GM21390 (cell line): ENCODE results near the gene DPH1.
"Not testable (repeated sequence)": the region's sequence is repeated elsewhere in the genome, so short reads cannot be mapped to it uniquely, and the experiment has no call there.

Source experiments
- ATAC-seq: cut with Tn5 transposase; IDR thresholded peaks from one replicate; pipeline ENCODE4 v1.9.1; 2021; ENCODE audit not compliant: unreplicated experiment

The DPH1 gene

GRCh38 chr17:2029911-2030778 lies at the start of gene DPH1:
DPH1 (plus strand) TSS chr17:2030153; CDS start chr17:2030170, 17 bp downstream.
- ATAC-seq: peak; percentile 71

GRCh38 chr17:1980665-1981250 lies 49.2 kb upstream of the DPH1 start:
- ATAC-seq: no peak

- not testable (repeated sequence) for ATAC-seq
Observed at GRCh38 chr17:1982793-1983366, 47.1 kb upstream of the DPH1 start.

GRCh38 chr17:1985093-1985492 lies 44.9 kb upstream of the DPH1 start:
- ATAC-seq: no peak

DNA sequence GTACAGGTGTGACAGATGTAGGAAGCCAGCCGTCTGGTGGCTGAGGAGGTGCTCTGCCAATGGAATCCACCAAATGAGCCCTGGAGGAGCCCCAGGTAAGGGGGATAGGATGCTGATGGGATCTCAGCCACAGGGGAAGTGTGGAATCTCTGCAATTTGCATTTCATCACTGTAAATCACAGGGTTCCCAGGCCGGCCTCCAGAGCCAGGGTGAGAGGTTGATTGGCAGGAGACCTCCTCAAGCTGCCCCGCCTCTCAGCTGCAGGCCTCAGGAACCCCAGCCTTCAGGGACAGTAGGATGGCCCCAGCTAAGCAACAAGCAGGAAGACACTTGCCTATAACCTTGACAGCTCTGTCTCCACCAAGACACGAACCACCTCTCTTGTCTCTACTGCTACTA lies 44.3 kb upstream of the DPH1 start:
- ATAC-seq: no peak

- ATAC-seq: no peak
Observed at GRCh38 chr17:1986783-1987451, 43.0 kb upstream of the DPH1 start.

DNA sequence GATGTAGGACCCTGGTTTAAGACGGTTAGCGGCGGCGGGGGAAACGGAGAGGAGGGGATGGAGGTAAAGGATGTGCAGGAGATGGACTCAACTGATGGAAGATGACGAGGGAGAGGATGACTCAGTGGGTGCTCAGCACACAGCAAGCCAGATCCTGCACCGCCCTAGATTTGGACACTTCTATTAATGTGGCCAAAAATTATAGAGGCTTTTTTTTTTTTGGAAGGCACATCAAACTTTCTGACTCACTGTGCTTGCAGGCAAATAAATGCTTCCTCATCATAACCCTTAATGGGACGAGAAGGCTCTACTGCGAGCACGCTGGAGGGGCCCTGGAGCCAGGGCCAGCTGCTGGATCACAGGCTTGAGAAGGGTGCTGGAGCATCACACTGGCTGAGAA lies 40.8 kb upstream of the DPH1 start:
- ATAC-seq: no peak

GRCh38 chr17:1992541-1992940 lies 37.4 kb upstream of the DPH1 start:
- no peak for ATAC-seq

- ATAC-seq: no peak
Observed at GRCh38 chr17:1994707-1995106, 35.2 kb upstream of the DPH1 start.

- ATAC-seq: no peak
Observed at GRCh38 chr17:1995321-1995892, 34.5 kb upstream of the DPH1 start.

GRCh38 chr17:1995907-1996799 lies 33.8 kb upstream of the DPH1 start:
- ATAC-seq: no peak

GRCh38 chr17:1996800-1997288 lies 33.1 kb upstream of the DPH1 start:
- ATAC-seq: no peak

DNA sequence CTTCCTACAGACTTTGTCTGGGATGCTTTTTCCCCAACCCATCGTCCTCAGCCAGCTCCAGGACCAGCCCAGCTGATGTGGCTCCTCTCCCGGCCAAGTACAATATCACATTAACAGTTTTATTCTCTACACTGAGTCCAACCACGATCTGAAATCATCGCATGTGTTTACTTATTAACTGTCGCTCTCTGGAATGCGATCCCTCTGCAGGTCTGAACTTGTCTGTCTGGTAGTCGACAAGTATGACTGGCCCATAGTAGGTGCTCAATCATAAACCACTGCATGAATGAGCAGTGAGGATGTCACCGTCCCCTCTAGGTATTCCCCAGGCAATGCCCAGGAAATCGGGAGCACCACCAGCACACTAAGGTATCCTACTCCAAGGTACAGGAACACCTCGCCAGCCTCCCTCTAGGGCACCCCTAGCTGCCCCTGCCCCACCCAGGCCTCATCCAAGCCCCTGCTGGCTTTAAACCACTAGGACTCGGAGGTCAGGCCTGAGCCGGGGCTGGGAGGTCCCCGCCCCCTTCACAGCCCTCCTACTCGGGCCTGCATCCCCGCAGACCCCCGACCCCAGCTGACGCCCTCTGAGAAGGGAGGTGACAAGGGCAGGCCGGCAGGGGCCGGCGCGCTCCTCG lies 32.5 kb upstream of the DPH1 start:
- no peak for ATAC-seq

DNA sequence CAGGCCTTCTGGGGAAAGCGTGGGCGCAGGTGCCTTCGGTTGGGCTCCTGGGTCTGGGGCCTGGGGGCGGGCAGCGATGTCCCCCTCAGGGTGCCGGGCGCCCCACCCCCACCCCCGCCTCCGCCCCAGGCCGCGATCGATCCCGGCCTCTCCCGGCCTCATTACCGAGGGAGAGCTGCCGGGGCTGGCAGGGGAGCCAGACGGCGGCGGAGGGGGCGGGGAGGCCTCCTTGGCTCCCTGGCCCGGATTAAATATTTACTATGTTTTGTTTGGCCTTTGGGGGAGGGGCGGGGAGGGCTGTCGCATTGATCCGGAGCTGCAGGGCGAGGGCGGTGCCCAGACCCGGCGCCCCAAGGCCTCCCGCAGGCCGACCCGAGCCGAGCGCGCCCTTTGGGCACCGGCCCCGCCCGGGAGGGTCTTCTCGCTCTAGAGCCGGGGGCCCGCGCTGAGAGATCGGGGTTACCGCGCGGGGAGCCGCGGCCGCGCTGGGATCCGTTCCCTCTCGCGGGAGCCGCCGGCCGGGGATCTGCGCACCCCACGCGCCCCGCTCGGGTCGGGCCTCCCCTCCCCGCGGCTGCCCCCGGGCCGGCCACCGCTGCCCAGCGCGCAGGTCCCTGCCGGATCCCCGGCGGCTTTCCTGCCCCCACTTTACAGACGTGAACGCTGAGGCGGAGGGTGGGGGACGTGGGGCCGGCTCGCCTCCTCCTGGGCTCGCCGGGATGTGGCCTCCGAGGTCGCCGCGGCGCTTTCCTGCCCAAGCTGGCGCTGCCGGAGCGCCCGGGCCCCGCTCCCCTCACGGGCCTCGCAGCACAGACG lies 31.8 kb upstream of the DPH1 start:
- no peak for ATAC-seq

DNA sequence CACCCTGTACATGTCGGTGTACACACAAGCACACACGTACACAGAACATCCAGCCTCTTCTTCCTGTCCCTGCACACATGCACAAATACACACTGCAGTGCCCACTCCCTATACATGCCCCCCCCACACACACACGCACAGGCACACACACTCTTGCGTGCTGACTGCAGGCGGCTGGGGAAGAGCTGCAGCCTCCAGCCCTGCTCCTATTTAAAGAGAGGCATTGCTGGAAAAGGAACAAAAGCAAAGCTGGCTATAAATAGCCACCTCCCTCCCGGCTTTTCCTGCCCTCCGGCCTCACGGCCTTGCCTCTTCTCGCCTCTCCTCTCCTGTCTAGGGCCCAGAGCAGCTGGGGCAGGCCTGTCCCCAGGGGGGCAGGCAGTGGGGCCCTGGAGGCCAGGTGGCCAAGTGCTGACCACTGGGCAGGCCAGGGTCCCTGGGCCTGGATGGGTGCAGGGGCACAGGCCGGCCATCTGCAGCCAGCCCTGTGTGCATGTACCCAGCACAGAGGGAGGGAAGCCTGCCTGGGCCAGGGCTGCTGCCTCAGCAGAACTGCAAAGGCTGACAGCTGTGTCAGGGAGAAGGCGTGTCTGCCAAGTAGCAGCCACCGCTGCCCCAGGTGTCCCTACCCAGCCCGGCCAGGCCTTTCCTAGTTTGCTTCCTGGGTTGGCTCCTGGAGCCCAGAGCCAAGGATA lies 30.2 kb upstream of the DPH1 start:
- ATAC-seq: no peak

- no peak for ATAC-seq
Observed at GRCh38 chr17:2002767-2003329, 27.1 kb upstream of the DPH1 start.

DNA sequence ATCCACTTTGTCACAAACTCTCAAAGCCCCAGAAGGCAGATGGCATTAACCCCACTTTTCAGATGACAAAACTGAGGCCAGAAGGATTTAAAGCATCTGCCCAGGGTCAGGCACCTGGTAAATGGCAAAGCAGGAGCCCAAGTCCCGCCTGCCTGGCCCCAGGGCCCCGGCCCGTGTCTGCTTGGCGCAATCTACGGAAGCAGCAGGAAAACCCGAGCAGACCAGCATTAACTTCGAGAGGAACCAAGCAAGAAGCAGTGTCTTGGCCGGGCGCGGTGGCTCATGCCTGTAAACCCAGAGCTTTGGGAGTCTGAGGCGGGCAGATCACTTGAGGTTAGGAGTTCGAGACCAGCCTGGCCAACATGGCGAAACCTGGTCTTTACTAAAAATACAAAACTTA lies 26.4 kb upstream of the DPH1 start:
- ATAC-seq: no peak

DNA sequence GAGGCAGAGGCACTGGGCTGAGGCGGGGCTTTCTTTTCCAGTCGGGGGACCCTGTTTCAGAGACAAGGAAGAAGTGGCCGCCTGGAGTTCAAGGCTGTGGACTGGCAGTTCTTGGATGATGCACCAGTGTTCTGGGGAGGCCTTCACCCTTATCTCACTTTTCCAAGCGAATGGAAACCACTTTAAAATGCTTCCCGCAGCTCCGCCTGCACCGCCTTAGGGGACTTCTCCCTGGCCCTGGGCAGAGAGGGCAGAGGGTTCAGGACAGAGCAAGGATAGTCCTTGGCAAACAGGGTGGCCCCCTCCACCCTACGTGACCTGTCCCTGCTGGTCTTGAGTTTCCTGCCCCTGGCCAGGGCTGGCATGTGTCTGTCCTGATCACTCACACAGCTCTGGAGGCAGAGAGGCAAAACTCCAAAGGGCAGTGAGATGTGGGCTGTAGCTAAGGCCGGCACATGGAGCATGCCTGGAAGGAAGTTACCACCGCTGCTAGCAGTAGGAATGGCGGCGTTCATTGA lies 25.5 kb upstream of the DPH1 start:
- no peak for ATAC-seq
